GM12878 (cell line): ENCODE results near the gene IRS1. TPM values are rescaled to one million over a fixed set of nuclear protein-coding genes. Genes with fewer than 3 reads are reported as not detected.

Source experiments
- ATAC-seq: fragments of 200-7000 bp; cut with Tn5 transposase; 3 replicates; pipeline ENCODE4 v1.9.1; 2020; ENCODE audit warnings: mild to moderate bottlenecking, moderate library complexity
- BruUV-seq: library from RNA; stranded (reverse); fragments of 400-500 nt; replicated peaks from 2 replicates; lab custom pipeline; 2021; lab: Mats Ljungman, UMichigan
- CTCF ChIA-PET: fragments of 300-600 bp; sonication (Branson Sonifier 250); formaldehyde crosslinking; extraction: SDS; loops from one replicate; lab custom pipeline; 2021; ENCODE audit warnings: inconsistent platforms; lab: Yijun Ruan, JAX
- POLR2A ChIA-PET: fragments of 350-600 bp; formaldehyde crosslinking; extraction: SDS; loops from one replicate; lab custom pipeline; 2021; ENCODE audit warnings: inconsistent platforms; lab: Charles Lee
- RAD21 ChIA-PET: fragments of 300-600 bp; sonication (Branson Sonifier 250); formaldehyde crosslinking; loops from one replicate; lab custom pipeline; 2023; ENCODE audit warnings: antibody characterized with exemption; ENCODE audit not compliant: unreplicated experiment; lab: Charles Lee
- SMC1A ChIA-PET: fragments of 300-600 bp; sonication (Branson Sonifier 250); formaldehyde crosslinking; loops from one replicate; lab custom pipeline; 2023; ENCODE audit not compliant: unreplicated experiment, uncharacterized antibody; lab: Charles Lee
- DNase-seq: peaks from one replicate; pipeline ENCODE4 v3.0.0-alpha.2; 2011; ENCODE audit warnings: low read depth, low spot score
- FAIRE-seq: peaks from 3 replicates; lab custom pipeline; 2011; peaks lifted over from hg19 to GRCh38; lab: Jason Lieb, UNC
- H2AFZ ChIP-seq: 2 replicates; pipeline ENCODE4 v1.6.0; 2011; ENCODE audit warnings: low read depth, low read length, control low read depth; ENCODE audit not compliant: control insufficient read depth
- H3K27ac ChIP-seq: 2 replicates; pipeline ENCODE4 v1.5.1; 2011; ENCODE audit warnings: control low read depth; ENCODE audit not compliant: control insufficient read depth, insufficient read depth
- H3K27me3 ChIP-seq, 2 experiments: replicated peaks in 1 of 2; 2 replicates each; pipeline versions ENCODE4 v1.6.0 to v1.6.1; 2011; ENCODE audit warnings: low read length in 1 of 2; ENCODE audit not compliant: control insufficient read depth in 2 of 2, insufficient read depth in 2 of 2
- H3K36me3 ChIP-seq, 2 experiments: 2 replicates each; pipeline ENCODE4 v1.5.1; 2011; ENCODE audit warnings: low read length in 1 of 2; ENCODE audit not compliant: control insufficient read depth in 2 of 2, insufficient read depth in 2 of 2
- H3K4me1 ChIP-seq: 2 replicates; pipeline ENCODE4 v1.6.1; 2011; ENCODE audit warnings: mild to moderate bottlenecking, low read length, moderate library complexity, mixed read lengths; ENCODE audit not compliant: control insufficient read depth, insufficient read depth
- H3K4me2 ChIP-seq: 2 replicates; pipeline ENCODE4 v1.6.0; 2011; ENCODE audit warnings: control low read depth; ENCODE audit not compliant: control insufficient read depth, insufficient read depth
- H3K4me3 ChIP-seq: fragments of 200-600 bp; sonication (generic); 2 replicates; pipeline ENCODE4 v1.5.1; 2016
- H3K79me2 ChIP-seq: 2 replicates; pipeline ENCODE4 v1.6.0; 2011; ENCODE audit warnings: low read length; ENCODE audit not compliant: control insufficient read depth, insufficient read depth
- H3K9ac ChIP-seq: 2 replicates; pipeline ENCODE4 v1.8.0; 2011; ENCODE audit warnings: low read length, control low read depth, mixed read lengths; ENCODE audit not compliant: control insufficient read depth, insufficient read depth
- H3K9me3 ChIP-seq: replicated peaks from 3 replicates; pipeline ENCODE4 v1.5.1; 2011; ENCODE audit warnings: mild to moderate bottlenecking, low read length; ENCODE audit not compliant: control insufficient read depth, insufficient read depth
- H4K20me1 ChIP-seq: 2 replicates; pipeline ENCODE4 v1.6.0; 2011; ENCODE audit not compliant: control insufficient read depth, insufficient read depth
- EGR1 ChIP-seq, 2 experiments: IDR thresholded peaks; 1 replicate in 1 of 2; 2 replicates in 1 of 2; pipeline ENCODE4 v1.6.1; 2011 to 2012; ENCODE audit warnings: low read depth in 2 of 2, low read length in 2 of 2, borderline replicate concordance in 1 of 2, mild to moderate bottlenecking in 1 of 2, moderate library complexity in 1 of 2
- ETV6 ChIP-seq, 2 experiments: fragments of 450-650 bp in 1 of 2; IDR thresholded peaks in 1 of 2; conservative IDR thresholded peaks in 1 of 2; 2 replicates each; pipeline ENCODE4 v1.6.1; 2014; ENCODE audit warnings: antibody characterized with exemption in 1 of 2, borderline replicate concordance in 1 of 2, low read depth in 1 of 2, mild to moderate bottlenecking in 1 of 2, moderate library complexity in 1 of 2
- FOXK2 ChIP-seq: fragments of 450-650 bp; IDR thresholded peaks from 2 replicates; pipeline ENCODE4 v1.6.1; 2017; ENCODE audit warnings: mild to moderate bottlenecking, moderate library complexity
- HCFC1 ChIP-seq: fragments of 150-350 bp; IDR thresholded peaks from 2 replicates; pipeline ENCODE4 v1.6.1; 2014; ENCODE audit warnings: low read length
- JUNB ChIP-seq: IDR thresholded peaks from 2 replicates; pipeline ENCODE4 v1.6.1; 2016; ENCODE audit warnings: antibody characterized with exemption, mild to moderate bottlenecking
- KDM1A ChIP-seq: fragments of 200-600 bp; sonication (generic); IDR thresholded peaks from 2 replicates; pipeline ENCODE4 v1.6.1; 2016; ENCODE audit warnings: borderline replicate concordance
- MTA2 ChIP-seq: fragments of 450-650 bp; IDR thresholded peaks from 2 replicates; pipeline ENCODE4 v1.6.1; 2016; ENCODE audit warnings: low read depth, mild to moderate bottlenecking, moderate library complexity
- RAD21 ChIP-seq: IDR thresholded peaks from 2 replicates; pipeline ENCODE4 v1.6.1; 2011; ENCODE audit warnings: mild to moderate bottlenecking, low read depth, low read length, moderate library complexity; ENCODE audit not compliant: insufficient read depth
- SMAD5 ChIP-seq: IDR thresholded peaks from 2 replicates; pipeline ENCODE4 v1.6.1; 2016; ENCODE audit warnings: antibody characterized with exemption, low read depth
- TBL1XR1 ChIP-seq: IDR thresholded peaks from 2 replicates; pipeline ENCODE4 v1.6.1; 2012; ENCODE audit warnings: low read depth, low read length, improper control_type of control experiment
- ZNF207 ChIP-seq: fragments of 450-650 bp; IDR thresholded peaks from 2 replicates; pipeline ENCODE4 v1.6.1; 2014; ENCODE audit warnings: antibody characterized with exemption, mild to moderate bottlenecking, borderline replicate concordance
- ZNF384 ChIP-seq: IDR thresholded peaks from 2 replicates; pipeline ENCODE4 v1.6.1; 2012; ENCODE audit warnings: low read depth, mild to moderate bottlenecking, low read length, improper control_type of control experiment, borderline replicate concordance
- ZSCAN29 ChIP-seq: fragments of 450-650 bp; IDR thresholded peaks from 2 replicates; pipeline ENCODE4 v1.6.1; 2017; ENCODE audit warnings: mild to moderate bottlenecking, moderate library complexity
- ZZZ3 ChIP-seq: IDR thresholded peaks from 2 replicates; pipeline ENCODE4 v1.6.1; 2011; ENCODE audit warnings: low read depth; ENCODE audit not compliant: control insufficient read depth, insufficient read length
- WGBS: methylation state at CpG from one replicate; pipeline ENCODE4 v1.1.6; 2016; ENCODE audit warnings: low lambda C conversion rate; ENCODE audit not compliant: insufficient replicate concordance, insufficient coverage; ENCODE audit errors: missing lambda C conversion rate; 5-methylcytosine and 5-hydroxymethylcytosine counted together
- in situ Hi-C: fragments of 300-500 bp; cut with MboI; formaldehyde crosslinking; loops from 9 replicates; pipeline ENCODE4 v1.14.3; 2018; ENCODE audit warnings: mixed read lengths
- intact Hi-C: fragments of 100-400 bp; cut with micrococcal nuclease; formaldehyde crosslinking; loops from one replicate; pipeline ENCODE4 v1.14.2; 2022; ENCODE audit not compliant: unreplicated experiment
- polyA plus RNA-seq, 11 experiments: library from polyadenylated mRNA; depleted of rRNA in 4 of 11; unstranded in 6 of 11; stranded (reverse) in 5 of 11; fragments of >200 nt; fragmentation: Nextera tagmentation in 4 of 11; fragmentation: Illumina TruSeq in 1 of 11; extraction: Ambion mirVana in 4 of 11; extraction: Trizol in 1 of 11; gene quantifications; 1 replicate in 1 of 11; 2 replicates in 10 of 11; pipeline versions ENCODE4 v1.2.1 to v1.2.3, GENCODE V29; 2011 to 2016; ENCODE audit warnings: inconsistent platforms in 2 of 11, missing spikeins in 2 of 11, low read depth in 1 of 11
- total RNA-seq, 4 experiments: library from RNA; depleted of rRNA in 3 of 4; stranded (reverse); fragments of >200 nt in 3 of 4; fragmentation: Illumina TruSeq in 1 of 4; extraction: Trizol in 1 of 4; gene quantifications; 2 replicates each; pipeline versions ENCODE4 v1.2.1 to v1.2.3, GENCODE V29; 2013 to 2021
- TF ChIP-seq, protein P1 (sequence below): IDR thresholded peaks from 2 replicates; pipeline ENCODE4 v1.6.1; 2012; ENCODE audit warnings: low read depth, low read length, improper control_type of control experiment
- TF ChIP-seq, protein P2 (sequence below): fragments of 450-650 bp; IDR thresholded peaks from 2 replicates; pipeline ENCODE4 v1.6.1; 2014; ENCODE audit warnings: mild to moderate bottlenecking
- TF ChIP-seq, protein P3 (sequence below): fragments of 450-650 bp; conservative IDR thresholded peaks from 2 replicates; pipeline ENCODE4 v1.6.1; 2017; ENCODE audit warnings: mild to moderate bottlenecking, moderate library complexity
- TF ChIP-seq, protein P4 (sequence below): fragments of 450-650 bp; IDR thresholded peaks from 2 replicates; pipeline ENCODE4 v1.6.1; 2016; ENCODE audit warnings: mild to moderate bottlenecking, moderate library complexity, borderline replicate concordance

IRS1 gene
- total and polyA plus RNA-seq, 10 of the 15 experiments (the other 5 are each of a cell fraction or from before 2014, with no cell fraction given) = 0.03 to 1.7 (median 0.34) TPM

DNA sequence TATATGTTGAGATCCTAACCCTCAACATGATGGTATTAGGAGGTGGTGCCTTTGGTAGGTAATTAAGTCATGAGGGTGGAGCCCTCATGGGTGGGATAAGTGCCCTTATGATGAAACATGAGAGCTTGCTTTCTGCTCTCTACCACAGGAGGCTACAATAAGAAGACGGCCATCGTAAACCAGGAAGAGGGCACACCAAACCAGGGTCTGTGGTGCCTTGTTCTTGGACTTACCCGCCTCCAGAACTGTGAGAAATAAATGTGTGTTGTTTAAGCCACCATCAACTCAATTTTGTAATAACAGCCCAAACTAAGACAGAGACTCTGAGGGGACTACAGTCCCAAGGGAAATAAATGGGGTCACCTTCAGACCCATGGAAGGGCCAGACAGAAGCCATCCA, 52.3 kb downstream of the IRS1 start:
- ChIA-PET RAD21 (no interaction called here), CTCF (no interaction called here), SMC1A (no interaction called here), POLR2A (no interaction called here)
- BruUV-seq = no TSS peak
- Histone ChIP-seq H3K36me3 (no peaks in the 10 kb centered on the region), H3K4me1 (no peaks in the 10 kb centered on the region), H3K9me3 (no peaks in the 10 kb centered on the region), H3K4me3 (no peak overlapping the region), H3K27me3 (no peaks in the 10 kb centered on the region; a peak in 1 of 4 replicates), H3K79me2 (no peaks in the 10 kb centered on the region), H3K4me2 (no peak overlapping the region), H3K9ac (no peak overlapping the region), H4K20me1 (no peaks in the 10 kb centered on the region), H2AFZ (no peak overlapping the region), H3K27ac (no peak overlapping the region)
- WGBS = 54% methylated on average over 3 of the region's 3 CpGs
- DNase-seq = no peak
- FAIRE-seq = no peak
- in situ Hi-C loops = no loop called here
- intact Hi-C loops = no loop called here
- ATAC-seq = no peak
- TF ChIP-seq, protein P1, sequence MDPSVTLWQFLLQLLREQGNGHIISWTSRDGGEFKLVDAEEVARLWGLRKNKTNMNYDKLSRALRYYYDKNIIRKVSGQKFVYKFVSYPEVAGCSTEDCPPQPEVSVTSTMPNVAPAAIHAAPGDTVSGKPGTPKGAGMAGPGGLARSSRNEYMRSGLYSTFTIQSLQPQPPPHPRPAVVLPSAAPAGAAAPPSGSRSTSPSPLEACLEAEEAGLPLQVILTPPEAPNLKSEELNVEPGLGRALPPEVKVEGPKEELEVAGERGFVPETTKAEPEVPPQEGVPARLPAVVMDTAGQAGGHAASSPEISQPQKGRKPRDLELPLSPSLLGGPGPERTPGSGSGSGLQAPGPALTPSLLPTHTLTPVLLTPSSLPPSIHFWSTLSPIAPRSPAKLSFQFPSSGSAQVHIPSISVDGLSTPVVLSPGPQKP = no peak
- TF ChIP-seq HCFC1 = no peak
- no peak for TF ChIP-seq ZNF384
- no peak for TF ChIP-seq FOXK2
- TF ChIP-seq EGR1 (IDR thresholded peaks at IDR 0.05; ENCODE audit: borderline replicate concordance in 1 of 2, low read depth in 2 of 2, low read length in 2 of 2) = no peak
- TF ChIP-seq, protein P2, sequence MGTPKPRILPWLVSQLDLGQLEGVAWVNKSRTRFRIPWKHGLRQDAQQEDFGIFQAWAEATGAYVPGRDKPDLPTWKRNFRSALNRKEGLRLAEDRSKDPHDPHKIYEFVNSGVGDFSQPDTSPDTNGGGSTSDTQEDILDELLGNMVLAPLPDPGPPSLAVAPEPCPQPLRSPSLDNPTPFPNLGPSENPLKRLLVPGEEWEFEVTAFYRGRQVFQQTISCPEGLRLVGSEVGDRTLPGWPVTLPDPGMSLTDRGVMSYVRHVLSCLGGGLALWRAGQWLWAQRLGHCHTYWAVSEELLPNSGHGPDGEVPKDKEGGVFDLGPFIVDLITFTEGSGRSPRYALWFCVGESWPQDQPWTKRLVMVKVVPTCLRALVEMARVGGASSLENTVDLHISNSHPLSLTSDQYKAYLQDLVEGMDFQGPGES = no peak
- no peak for TF ChIP-seq ZNF207
- no peak for TF ChIP-seq ZZZ3
- TF ChIP-seq ETV6 (conservative IDR thresholded peaks at IDR 0.05 in 1 of 2, IDR thresholded peaks at IDR 0.05 in 1 of 2; ENCODE audit: borderline replicate concordance in 1 of 2, low read depth in 1 of 2) = no peak
- TF ChIP-seq, protein P3, sequence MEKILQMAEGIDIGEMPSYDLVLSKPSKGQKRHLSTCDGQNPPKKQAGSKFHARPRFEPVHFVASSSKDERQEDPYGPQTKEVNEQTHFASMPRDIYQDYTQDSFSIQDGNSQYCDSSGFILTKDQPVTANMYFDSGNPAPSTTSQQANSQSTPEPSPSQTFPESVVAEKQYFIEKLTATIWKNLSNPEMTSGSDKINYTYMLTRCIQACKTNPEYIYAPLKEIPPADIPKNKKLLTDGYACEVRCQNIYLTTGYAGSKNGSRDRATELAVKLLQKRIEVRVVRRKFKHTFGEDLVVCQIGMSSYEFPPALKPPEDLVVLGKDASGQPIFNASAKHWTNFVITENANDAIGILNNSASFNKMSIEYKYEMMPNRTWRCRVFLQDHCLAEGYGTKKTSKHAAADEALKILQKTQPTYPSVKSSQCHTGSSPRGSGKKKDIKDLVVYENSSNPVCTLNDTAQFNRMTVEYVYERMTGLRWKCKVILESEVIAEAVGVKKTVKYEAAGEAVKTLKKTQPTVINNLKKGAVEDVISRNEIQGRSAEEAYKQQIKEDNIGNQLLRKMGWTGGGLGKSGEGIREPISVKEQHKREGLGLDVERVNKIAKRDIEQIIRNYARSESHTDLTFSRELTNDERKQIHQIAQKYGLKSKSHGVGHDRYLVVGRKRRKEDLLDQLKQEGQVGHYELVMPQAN = no peak
- no peak for TF ChIP-seq ZSCAN29
- TF ChIP-seq MTA2 = no peak
- TF ChIP-seq RAD21 = no peak
- TF ChIP-seq, protein P4, sequence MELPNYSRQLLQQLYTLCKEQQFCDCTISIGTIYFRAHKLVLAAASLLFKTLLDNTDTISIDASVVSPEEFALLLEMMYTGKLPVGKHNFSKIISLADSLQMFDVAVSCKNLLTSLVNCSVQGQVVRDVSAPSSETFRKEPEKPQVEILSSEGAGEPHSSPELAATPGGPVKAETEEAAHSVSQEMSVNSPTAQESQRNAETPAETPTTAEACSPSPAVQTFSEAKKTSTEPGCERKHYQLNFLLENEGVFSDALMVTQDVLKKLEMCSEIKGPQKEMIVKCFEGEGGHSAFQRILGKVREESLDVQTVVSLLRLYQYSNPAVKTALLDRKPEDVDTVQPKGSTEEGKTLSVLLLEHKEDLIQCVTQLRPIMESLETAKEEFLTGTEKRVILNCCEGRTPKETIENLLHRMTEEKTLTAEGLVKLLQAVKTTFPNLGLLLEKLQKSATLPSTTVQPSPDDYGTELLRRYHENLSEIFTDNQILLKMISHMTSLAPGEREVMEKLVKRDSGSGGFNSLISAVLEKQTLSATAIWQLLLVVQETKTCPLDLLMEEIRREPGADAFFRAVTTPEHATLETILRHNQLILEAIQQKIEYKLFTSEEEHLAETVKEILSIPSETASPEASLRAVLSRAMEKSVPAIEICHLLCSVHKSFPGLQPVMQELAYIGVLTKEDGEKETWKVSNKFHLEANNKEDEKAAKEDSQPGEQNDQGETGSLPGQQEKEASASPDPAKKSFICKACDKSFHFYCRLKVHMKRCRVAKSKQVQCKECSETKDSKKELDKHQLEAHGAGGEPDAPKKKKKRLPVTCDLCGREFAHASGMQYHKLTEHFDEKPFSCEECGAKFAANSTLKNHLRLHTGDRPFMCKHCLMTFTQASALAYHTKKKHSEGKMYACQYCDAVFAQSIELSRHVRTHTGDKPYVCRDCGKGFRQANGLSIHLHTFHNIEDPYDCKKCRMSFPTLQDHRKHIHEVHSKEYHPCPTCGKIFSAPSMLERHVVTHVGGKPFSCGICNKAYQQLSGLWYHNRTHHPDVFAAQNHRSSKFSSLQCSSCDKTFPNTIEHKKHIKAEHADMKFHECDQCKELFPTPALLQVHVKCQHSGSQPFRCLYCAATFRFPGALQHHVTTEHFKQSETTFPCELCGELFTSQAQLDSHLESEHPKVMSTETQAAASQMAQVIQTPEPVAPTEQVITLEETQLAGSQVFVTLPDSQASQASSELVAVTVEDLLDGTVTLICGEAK = no peak
- no peak for TF ChIP-seq JUNB
- TF ChIP-seq TBL1XR1 = no peak
- no peak for TF ChIP-seq KDM1A
- TF ChIP-seq SMAD5 = no peak
